WERI-Rb-1 (cell line): ENCODE data around the gene NFKB2.
A peak's percentile ranks its signal among the peaks of the same experiment; 100 is the strongest.

Source experiments
- DNase-seq: peaks from one replicate; pipeline ENCODE4 v3.0.0-alpha.2; 2020
- H3K27ac ChIP-seq: fragments of 250-450 bp; sonication (Bioruptor Pico); 2 replicates; pipeline ENCODE4 v1.5.1; 2020; ENCODE audit warnings: mild to moderate bottlenecking, moderate library complexity
- H3K27me3 ChIP-seq: fragments of 250-450 bp; sonication (Bioruptor Pico); 2 replicates; pipeline ENCODE4 v1.5.1; 2021; ENCODE audit warnings: mild to moderate bottlenecking, low read depth, moderate library complexity; ENCODE audit not compliant: insufficient read depth, severe bottlenecking
- H3K36me3 ChIP-seq: fragments of 250-450 bp; sonication (Bioruptor Pico); 2 replicates; pipeline ENCODE4 v1.5.1; 2020; ENCODE audit warnings: mild to moderate bottlenecking, moderate library complexity
- H3K4me3 ChIP-seq: 2 replicates; pipeline ENCODE4 v1.5.1; 2011; ENCODE audit warnings: low read depth, mild to moderate bottlenecking, control low read depth, low read length
- H3K9me3 ChIP-seq: fragments of 250-450 bp; sonication (Bioruptor Pico); 2 replicates; pipeline ENCODE4 v1.5.1; 2021; ENCODE audit warnings: mild to moderate bottlenecking, moderate library complexity; ENCODE audit not compliant: severe bottlenecking
- CTCF ChIP-seq: IDR thresholded peaks from 2 replicates; pipeline ENCODE4 v1.5.1; 2011; ENCODE audit warnings: low read depth, mild to moderate bottlenecking, control low read depth, inconsistent platforms, low read length

NFKB2 gene

GRCh38 chr10:102389894-102390293 is 5.6 kb upstream of the NFKB2 start:
- no peak for TF ChIP-seq CTCF
- Histone ChIP-seq H3K36me3 (no peaks in the 10 kb centered on the region), H3K4me3 (no peak overlapping the region), H3K27ac (no peak overlapping the region; the same call in 1 of the 2 replicates), H3K27me3 (no peaks in the 10 kb centered on the region), H3K9me3 (no peaks in the 10 kb centered on the region)
- no peak for DNase-seq

- Histone ChIP-seq H3K27ac (peak overlapping the region; percentile 41), H3K27me3 (no peaks in the 10 kb centered on the region)
Measured at GRCh38 chr10:102392306-102392705, 3.2 kb upstream of the NFKB2 start.

GRCh38 chr10:102393411-102394078 is 2.0 kb upstream of the NFKB2 start:
- Histone ChIP-seq H3K4me3 (peak overlapping the region; percentile 71), H3K36me3 (peaks cover 8% of the 10 kb centered on the region; the same call in 1 of the 2 replicates), H3K27ac (no peak overlapping the region; the same call in 1 of the 2 replicates), H3K27me3 (no peaks in the 10 kb centered on the region), H3K9me3 (no peaks in the 10 kb centered on the region)
- TF ChIP-seq CTCF: peak; percentile 79; the same call in 1 of the 2 replicates
- no peak for DNase-seq

More at GRCh38 chr10:102392306-102392705, 3.2 kb upstream of the NFKB2 start:
- no peak for TF ChIP-seq CTCF
- no peak overlapping the region for H3K4me3 ChIP-seq
- no peaks in the 10 kb centered on the region for H3K9me3 ChIP-seq
- no peaks in the 10 kb centered on the region for H3K36me3 ChIP-seq
- no peak for DNase-seq

- H3K27ac ChIP-seq: peak overlapping the region; percentile 50; the same call in 1 of the 2 replicates
- H3K27me3 ChIP-seq: no peaks in the 10 kb centered on the region
- peak; percentile 94 for DNase-seq
- peaks cover 8% of the 10 kb centered on the region; the same call in 1 of the 2 replicates for H3K36me3 ChIP-seq
- no peak; the same call in 1 of the 2 replicates for TF ChIP-seq CTCF
- H3K9me3 ChIP-seq: no peaks in the 10 kb centered on the region
- H3K4me3 ChIP-seq: peak overlapping the region; percentile 71
Measured at GRCh38 chr10:102394079-102394800, 1.3 kb upstream of the NFKB2 start.

GRCh38 chr10:102394801-102395399 is 605 bp upstream of the NFKB2 start:
- no peaks in the 10 kb centered on the region for H3K9me3 ChIP-seq
- no peak for DNase-seq
- H3K27me3 ChIP-seq: no peaks in the 10 kb centered on the region
- no peak for TF ChIP-seq CTCF
- peak overlapping the region; percentile 46 for H3K27ac ChIP-seq
- H3K36me3 ChIP-seq: peaks cover 10% of the 10 kb centered on the region; the same call in 1 of the 2 replicates
- peak overlapping the region; percentile 71 for H3K4me3 ChIP-seq
